Activated CD8-positive, alpha-beta memory T cell treated with anti-CD3 and anti-CD28 coated beads, Interleukin-2, amount 50 U/mL, for 1 hour (primary cell): ENCODE data around the gene MIB2.
"Not testable (repeated sequence)": the region's sequence is repeated elsewhere in the genome, so short reads cannot be mapped to it uniquely, and the experiment has no call there.

ENCODE experiments used
- DNase-seq: peaks from one replicate; pipeline ENCODE4 v3.0.0-alpha.2; 2020; ENCODE audit errors: extremely low read depth

Gene MIB2

DNA sequence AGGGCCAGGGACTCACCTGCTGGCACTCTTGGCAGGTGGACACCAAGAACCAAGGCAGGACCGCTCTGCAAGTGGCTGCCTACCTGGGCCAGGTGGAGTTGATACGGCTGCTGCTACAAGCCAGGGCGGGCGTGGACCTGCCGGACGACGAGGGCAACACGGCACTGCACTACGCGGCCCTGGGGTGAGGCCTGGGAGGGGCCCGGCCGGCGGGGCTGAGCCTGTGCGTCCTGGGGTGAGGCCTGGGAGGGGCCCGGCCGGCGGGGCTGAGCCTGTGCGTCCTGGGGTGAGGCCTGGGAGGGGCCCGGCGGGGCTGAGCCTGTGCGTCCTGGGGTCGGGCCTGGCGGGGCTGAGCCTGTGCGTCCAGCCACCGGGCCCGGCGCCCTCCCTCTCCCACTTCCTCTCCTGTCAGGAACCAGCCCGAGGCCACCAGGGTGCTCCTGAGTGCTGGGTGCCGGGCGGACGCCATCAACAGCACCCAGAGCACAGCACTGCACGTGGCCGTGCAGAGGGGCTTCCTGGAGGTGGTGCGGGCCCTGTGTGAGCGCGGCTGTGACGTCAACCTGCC, 12.0 kb downstream of the MIB2 start:
- DNase-seq = no peak

DNA sequence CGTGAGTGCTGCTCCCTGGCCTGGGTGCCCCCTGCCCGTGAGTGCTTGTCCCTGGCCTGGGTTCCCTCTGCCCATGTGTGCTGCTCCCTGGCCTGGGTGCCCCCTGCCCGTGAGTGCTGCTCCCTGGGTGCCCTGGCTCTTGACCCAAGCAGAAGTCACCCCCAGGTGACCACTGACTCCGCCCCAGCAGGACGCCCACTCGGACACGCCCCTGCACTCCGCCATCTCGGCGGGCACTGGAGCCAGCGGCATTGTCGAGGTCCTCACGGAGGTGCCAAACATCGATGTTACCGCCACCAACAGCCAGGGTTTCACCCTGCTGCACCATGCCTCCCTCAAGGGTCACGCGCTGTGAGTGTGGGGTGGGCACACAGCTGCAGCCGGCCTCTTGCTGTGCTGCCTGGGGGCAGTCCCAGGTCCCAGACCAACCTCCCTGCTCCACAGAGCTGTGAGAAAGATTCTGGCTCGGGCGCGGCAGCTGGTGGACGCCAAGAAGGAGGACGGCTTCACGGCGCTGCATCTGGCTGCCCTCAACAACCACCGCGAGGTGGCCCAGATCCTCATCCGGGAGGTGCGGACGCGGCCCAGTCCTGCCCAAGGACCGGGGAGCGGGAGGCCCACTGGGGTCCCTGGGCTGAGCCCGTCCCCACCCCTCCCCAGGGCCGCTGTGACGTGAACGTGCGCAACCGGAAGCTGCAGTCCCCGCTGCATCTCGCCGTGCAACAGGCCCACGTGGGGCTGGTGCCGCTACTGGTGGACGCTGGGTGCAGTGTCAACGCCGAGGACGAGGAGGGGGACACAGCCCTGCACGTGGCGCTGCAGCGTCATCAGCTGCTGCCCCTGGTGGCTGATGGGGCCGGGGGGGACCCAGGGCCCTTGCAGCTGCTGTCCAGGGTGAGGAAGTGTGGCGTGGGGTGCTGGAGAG, 12.8 kb downstream of the MIB2 start:
- no peak for DNase-seq

- no peak for DNase-seq
Measured at GRCh38 chr1:1628754-1629429, 13.6 kb downstream of the MIB2 start.

DNA sequence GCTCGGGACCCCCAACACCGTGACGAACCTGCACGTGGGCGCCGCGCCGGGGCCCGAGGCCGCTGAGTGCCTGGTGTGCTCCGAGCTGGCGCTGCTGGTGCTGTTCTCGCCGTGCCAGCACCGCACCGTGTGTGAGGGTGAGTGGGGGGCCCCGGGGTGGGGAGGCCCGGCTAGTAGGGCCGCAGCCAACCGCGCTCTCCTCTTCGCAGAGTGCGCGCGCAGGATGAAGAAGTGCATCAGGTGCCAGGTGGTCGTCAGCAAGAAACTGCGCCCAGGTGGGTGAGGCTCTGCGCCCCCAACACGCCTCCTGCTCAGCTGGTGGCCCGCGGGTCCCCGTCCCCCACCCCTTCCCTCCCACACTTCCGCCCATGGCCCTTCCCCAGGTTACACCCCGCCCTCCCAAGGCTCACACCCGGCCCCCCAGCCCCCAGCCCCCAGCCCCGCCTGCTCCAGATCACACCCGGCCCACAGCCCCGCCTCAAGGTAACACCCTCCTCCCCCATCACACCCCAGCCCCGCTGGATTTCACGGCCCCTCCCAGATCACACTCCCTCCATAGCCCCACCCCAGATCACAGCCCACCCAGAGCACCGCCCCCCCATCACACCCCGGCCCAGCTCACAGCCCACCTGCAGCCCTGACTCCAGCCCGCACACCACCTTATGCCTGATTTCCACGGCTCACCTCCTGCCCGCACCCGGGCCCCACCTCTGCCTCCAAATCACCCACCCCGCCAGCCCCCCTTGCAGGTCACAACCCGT, 14.3 kb downstream of the MIB2 start:
- peak; percentile 64 for DNase-seq

- DNase-seq = peak; percentile 80
Measured at GRCh38 chr1:1630191-1630964, 15.1 kb downstream of the MIB2 start.

GRCh38 chr1:1630965-1631781, 15.9 kb downstream of the MIB2 start:
- no peak for DNase-seq

GRCh38 chr1:1631782-1632420, 16.6 kb downstream of the MIB2 start, which contains the start of gene MMP23B:
MMP23B (plus strand) TSS chr1:1632173; CDS start chr1:1632219, 46 bp downstream.
- DNase-seq = no peak

DNA sequence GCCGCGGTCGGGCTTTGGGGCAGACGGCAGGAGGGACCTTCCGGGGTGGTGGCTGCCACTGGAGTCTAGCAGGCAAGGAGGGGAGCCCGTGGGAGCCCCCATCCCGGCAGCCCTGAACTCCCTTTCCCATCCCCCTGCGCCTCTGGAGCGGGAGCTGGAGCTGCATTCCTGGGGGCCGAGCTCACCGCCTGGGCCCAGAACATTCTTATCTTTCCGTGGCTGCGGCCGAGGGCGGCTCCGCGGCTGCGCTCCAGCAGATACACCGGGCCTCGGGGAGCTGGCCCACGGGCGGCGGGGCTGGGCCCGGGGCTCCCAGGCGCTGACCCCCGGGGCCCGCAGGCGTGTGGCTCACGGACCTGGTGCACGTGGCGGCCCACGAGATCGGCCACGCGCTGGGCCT, 18.1 kb downstream of the MIB2 start:
- not testable (repeated sequence) for DNase-seq

GRCh38 chr1:1634613-1635012, 19.3 kb downstream of the MIB2 start:
- DNase-seq = not testable (repeated sequence)

DNA sequence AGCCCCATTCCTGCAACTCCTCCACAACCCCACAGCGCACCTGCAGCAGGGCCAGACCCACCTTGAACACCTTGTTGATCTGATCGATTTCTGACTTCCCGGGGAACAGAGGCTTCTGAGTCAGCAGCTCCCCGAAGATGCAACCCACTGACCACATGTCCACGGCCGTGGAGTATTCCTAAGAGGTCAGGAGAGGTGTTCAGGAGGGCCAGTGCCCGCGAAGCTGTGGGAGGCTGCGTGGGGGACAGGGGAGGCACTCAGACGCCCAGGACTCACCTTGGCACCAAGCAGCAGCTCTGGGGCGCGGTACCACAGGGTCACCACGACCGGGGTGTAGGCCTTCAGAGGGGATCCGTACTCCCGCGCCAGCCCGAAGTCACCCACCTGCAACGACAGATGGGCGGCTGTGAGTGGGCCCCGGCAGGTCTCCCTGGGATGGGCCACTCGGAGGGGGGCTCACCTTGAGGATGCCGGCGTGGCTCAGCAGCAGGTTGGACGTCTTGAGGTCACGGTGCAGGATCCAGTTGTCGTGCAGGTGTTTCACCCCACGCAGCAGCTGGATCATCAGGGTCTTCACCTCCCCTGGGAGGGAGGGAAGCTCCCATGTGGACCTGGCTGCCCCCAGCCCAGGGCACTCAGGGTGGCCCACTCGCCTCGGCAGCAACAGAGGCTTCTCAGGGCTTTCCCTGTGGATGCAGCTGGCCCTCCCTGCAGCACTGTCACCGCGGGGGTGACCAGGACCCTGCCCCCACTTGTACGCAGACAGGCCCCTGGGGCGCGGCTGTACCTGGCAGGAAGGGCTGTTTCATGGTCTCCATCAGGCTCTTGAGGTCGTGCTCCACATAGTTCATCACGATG, 21.6 kb downstream of the MIB2 start:
- DNase-seq = not testable (repeated sequence)

DNA sequence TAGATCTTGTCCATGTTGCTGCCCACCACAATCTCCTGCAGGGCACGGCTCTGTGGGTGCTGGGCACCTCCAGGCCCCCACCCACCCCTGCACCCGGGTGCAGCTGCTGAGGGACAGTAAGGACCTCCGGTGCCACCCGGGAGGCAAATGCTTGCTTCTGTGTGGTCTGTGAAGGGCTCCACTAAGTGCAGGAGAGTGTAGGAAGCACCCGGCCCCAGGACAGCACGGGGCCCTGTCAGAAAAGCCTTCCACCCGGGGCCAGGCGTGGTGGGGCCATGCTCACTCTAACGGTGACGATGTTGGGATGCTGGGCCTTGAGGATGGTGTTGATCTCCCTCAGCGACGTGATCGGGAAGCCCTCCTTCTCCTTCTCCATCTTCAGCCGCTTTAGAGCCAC, 22.2 kb downstream of the MIB2 start:
- not testable (repeated sequence) for DNase-seq

- not testable (repeated sequence) for DNase-seq
Measured at GRCh38 chr1:1638528-1638927, 23.2 kb downstream of the MIB2 start.

GRCh38 chr1:1639368-1639767, 24.1 kb downstream of the MIB2 start:
- not testable (repeated sequence) for DNase-seq

GRCh38 chr1:1640081-1640480, 24.8 kb downstream of the MIB2 start:
- DNase-seq = not testable (repeated sequence)

- not testable (repeated sequence) for DNase-seq
Measured at GRCh38 chr1:1640711-1641461, 25.6 kb downstream of the MIB2 start.

DNA sequence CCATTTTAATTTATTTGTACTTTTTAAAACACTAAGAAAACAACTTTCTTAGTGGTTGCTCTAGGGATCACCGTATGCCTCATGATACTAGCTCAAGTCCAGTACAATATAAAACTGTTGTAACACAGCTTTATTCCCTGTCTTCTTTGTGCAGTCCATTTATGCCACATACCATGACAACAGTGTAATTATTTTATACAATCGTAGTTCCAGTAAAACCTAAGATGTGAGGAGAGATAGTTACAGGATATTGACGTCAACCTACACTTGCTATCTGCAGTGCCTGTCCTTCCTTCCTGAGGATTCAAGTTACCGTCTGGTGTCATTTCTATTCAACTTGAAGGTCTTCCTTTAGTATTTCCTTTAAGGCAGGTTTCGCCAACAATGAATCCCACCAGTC, 31.0 kb downstream of the MIB2 start:
- not testable (repeated sequence) for DNase-seq

GRCh38 chr1:1647567-1648241, 32.4 kb downstream of the MIB2 start:
- DNase-seq = not testable (repeated sequence)
